Suprapubic skin (tissue), 4 donors: ENCODE results near the gene SMARCC1.

Source experiments
- CTCF ChIP-seq, 2 donors: fragments of 200-600 bp in 1 of 2; fragments of 450-650 bp in 1 of 2; sonication (generic) in 1 of 2; IDR thresholded peaks; one replicate each; pipeline ENCODE4 v1.5.1; 2016 to 2019; ENCODE audit warnings: antibody characterized with exemption in 2 of 2, mild to moderate bottlenecking in 1 of 2, moderate library complexity in 1 of 2
- POLR2A ChIP-seq, 2 donors: fragments of 450-650 bp; IDR thresholded peaks; one replicate each; pipeline ENCODE4 v1.6.1; 2017; ENCODE audit warnings: antibody characterized with exemption in 2 of 2, mild to moderate bottlenecking in 2 of 2, moderate library complexity in 2 of 2
- POLR2AphosphoS5 ChIP-seq, 3 donors: sonication (generic); formaldehyde crosslinking; IDR thresholded peaks; one replicate each; pipeline ENCODE4 v1.6.1; 2017; ENCODE audit warnings: antibody characterized with exemption in 3 of 3

- TF ChIP-seq CTCF (IDR thresholded peaks at IDR 0.05): no peak
- no peak for TF ChIP-seq POLR2A (IDR thresholded peaks at IDR 0.05)
- no peak for TF ChIP-seq POLR2AphosphoS5 (IDR thresholded peaks at IDR 0.05)
Observed at GRCh38 chr3:47634996-47635395, 146.7 kb downstream of the SMARCC1 start.
